NCI-H1048 (cell line): ENCODE measurements around the gene CD248.
"Not testable (repeated sequence)": the region's sequence is repeated elsewhere in the genome, so short reads cannot be mapped to it uniquely, and the experiment has no call there.

Experiments used
- DNase-seq: peaks from one replicate; lab custom pipeline; 2025; lab: John Stamatoyannopoulos, UW

Gene CD248

GRCh38 chr11:66276619-66277018 lies 40.2 kb downstream of the CD248 start:
- not testable (repeated sequence) for DNase-seq

GRCh38 chr11:66275984-66276612 lies 40.7 kb downstream of the CD248 start:
- no peak for DNase-seq

GRCh38 chr11:66275396-66275795 lies 41.4 kb downstream of the CD248 start:
- no peak for DNase-seq

- DNase-seq: no peak
Observed at GRCh38 chr11:66274219-66274618, 42.6 kb downstream of the CD248 start.

- no peak for DNase-seq
Observed at GRCh38 chr11:66272596-66272995, 44.2 kb downstream of the CD248 start.

- DNase-seq: no peak
Observed at GRCh38 chr11:66271816-66272215, 45.0 kb downstream of the CD248 start.

GRCh38 chr11:66268952-66269905 lies 47.6 kb downstream of the CD248 start:
- DNase-seq: no peak

GRCh38 chr11:66268244-66268951 lies 48.4 kb downstream of the CD248 start, which contains the start of gene RAB1B:
Gene RAB1B, plus strand, starts transcription at chr11:66268639. Its CDS starts 41 bp downstream, at chr11:66268680.
- DNase-seq: peak; percentile 97

- peak; percentile 53 for DNase-seq
Observed at GRCh38 chr11:66267379-66268243, 49.2 kb downstream of the CD248 start.

- no peak for DNase-seq
Observed at GRCh38 chr11:66267039-66267378, 49.8 kb downstream of the CD248 start.

- no peak for DNase-seq
Observed at GRCh38 chr11:66266378-66267038, 50.3 kb downstream of the CD248 start.

GRCh38 chr11:66265531-66266377 lies 51.1 kb downstream of the CD248 start:
- no peak for DNase-seq

- DNase-seq: no peak
Observed at GRCh38 chr11:66264914-66265313, 51.9 kb downstream of the CD248 start.
